GM11168 (cell line): ENCODE data around the gene GOLGA3.
"Not testable (repeated sequence)": the region's sequence is repeated elsewhere in the genome, so short reads cannot be mapped to it uniquely, and the experiment has no call there.

Experiments
- in situ Hi-C: fragments of 300-500 bp; cut with MboI; formaldehyde crosslinking; loops from one replicate; pipeline ENCODE4 v1.12.0; 2022; ENCODE audit warnings: low sequenced_read_pairs; ENCODE audit not compliant: unreplicated experiment

GOLGA3 gene

DNA sequence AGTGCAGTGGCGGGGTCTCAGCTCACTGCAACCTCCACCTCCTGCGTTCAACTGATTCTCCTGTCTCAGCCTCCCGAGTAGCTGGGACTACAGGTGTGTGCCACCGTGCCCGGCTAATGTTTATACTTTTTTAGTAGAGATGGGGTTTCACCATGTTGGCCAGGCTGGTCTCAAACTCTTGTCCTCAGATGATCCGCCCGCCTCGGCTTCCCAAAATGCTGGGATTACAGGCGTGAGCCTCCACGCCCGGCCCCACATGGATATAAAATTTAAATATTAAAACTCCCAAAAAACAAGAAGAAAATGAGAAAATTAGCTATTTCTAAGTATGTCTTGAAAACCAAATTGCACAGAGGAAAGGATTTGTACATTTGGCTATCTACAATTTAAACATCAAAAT lies 16.0 kb upstream of the GOLGA3 start:
- in situ Hi-C loops, result not testable (repeated sequence)

DNA sequence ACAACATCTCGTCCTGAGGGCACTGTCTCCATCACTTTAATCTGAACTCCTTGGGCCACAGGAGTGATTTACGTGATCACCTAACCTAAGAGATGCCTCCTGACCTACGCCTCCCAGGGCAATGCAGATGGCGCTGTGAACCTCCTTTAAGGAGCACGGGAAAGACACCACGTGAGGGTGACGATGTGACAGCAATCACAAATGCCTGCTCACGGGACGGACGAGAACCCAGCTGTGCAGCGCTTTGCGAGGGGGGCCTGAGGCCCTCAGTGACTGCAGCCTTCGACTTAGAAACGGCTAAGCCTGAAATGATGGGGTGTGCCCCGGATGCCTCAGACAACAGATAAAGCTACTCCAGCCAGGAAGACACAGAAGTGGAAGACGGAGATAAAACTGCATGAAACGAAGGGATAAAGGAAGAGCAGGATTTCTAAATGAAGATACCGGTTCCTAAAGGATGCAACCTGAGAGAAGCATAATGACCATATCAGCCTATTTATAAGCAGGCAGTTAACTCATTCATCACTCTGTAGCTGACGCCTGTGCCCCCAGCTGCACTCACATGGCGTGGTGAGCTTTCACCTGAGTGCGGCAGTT lies 13.9 kb upstream of the GOLGA3 start:
- in situ Hi-C loops, result no loop called here

DNA sequence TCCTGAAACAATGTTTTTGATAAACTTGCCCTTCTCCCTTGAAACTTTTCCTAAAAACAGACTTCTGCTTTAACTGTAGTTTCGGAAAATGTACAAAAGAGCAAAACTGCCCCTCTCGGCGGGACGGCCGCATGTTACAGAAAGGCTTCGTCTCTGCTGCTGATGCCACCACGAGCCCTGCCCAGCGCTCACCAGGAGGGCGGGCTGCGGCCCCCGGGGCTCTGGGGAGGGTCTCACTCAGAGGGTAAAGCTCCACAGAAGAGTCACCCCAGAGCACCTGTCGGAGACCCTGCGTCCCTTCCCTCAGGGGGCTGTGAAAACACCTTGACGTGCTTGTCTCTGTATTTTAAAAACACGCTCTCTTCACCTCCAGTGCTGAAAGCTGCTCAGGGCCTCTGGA lies 12.5 kb upstream of the GOLGA3 start:
- in situ Hi-C loops, result no loop called here

DNA sequence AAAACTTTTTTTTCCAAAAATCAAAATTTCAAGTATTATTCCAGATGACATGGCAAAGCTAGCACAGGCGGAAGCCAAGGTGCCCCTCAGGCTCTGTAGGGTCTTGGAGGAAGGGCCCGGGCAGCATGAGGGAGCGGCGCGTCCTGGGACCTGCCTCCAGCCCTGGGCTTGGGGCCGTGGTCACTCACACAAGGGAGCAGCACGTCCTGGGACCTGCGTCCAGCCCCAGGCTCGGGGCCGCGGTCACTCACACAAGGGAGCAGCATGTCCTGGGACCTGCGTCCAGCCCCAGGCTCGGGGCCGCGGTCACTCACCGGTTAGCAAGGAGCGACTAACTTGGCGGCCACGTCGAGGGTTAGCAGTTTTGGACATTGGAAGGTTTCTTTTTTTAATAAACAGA lies 11.9 kb upstream of the GOLGA3 start:
- in situ Hi-C loops, result no loop called here

DNA sequence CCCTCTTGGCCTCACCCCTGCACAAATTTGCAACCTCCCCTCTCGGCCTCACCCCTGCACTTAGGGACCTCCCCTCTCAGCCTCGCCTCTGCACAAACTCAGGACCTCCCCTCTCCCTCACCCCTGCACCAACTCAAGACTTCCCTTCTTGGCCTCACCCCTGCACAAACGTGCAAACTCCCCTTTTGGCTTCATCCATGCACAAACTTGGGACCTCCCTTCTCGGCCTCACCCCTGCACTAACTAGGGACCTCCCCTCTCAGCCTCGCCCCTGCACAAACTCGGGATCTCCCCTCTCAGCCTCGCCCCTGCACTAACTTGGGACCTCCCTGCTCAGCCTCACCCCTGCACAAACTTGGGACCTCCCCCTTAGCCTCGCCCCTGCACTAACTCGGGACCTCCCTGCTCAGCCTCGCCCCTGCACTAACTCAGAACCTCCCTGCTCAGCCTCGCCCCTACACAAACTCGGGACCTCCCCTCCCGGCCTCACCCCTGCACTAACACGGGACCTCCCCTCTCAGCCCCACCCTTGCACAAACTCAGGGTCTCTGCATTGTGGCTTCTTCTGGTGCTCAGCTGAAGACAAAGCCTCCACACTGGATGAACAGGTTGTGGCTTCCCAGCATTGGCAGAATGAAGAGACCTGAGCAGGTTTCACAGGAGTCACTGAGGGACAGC lies 11.0 kb upstream of the GOLGA3 start:
- in situ Hi-C loops, result no loop called here

DNA sequence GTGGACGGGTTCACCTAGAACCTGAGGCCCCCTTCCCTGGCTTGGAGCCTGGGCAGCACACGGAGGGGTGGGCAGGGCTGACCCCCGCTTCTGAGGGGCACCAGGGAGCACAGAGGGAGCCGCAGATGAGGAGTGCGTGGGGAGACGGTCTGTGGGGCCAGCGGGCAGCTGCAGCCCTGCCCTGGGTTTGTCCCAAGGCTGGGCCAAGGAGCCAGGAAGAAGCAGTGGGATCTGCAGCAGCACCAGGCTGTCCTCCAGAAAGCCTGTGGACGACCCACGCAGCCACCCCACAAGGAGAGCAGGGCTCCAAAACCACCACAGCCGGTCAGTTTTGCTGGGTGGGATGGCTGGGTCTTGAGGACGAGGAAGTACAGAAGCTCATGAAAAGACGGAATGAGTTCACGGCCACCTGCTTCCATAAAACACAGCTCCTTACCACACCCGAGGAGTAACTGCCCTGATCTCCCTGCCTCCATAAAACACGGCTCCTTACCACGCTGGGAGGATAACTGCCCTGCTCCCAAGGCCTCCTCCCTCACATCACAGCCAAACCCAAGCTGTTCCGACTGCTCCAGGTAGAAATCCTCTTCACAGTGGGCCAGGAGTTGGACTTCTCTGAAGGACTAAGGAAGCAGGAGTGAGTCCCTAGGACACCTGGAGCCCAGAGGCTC lies 9.9 kb upstream of the GOLGA3 start:
- in situ Hi-C loops, result no loop called here

DNA sequence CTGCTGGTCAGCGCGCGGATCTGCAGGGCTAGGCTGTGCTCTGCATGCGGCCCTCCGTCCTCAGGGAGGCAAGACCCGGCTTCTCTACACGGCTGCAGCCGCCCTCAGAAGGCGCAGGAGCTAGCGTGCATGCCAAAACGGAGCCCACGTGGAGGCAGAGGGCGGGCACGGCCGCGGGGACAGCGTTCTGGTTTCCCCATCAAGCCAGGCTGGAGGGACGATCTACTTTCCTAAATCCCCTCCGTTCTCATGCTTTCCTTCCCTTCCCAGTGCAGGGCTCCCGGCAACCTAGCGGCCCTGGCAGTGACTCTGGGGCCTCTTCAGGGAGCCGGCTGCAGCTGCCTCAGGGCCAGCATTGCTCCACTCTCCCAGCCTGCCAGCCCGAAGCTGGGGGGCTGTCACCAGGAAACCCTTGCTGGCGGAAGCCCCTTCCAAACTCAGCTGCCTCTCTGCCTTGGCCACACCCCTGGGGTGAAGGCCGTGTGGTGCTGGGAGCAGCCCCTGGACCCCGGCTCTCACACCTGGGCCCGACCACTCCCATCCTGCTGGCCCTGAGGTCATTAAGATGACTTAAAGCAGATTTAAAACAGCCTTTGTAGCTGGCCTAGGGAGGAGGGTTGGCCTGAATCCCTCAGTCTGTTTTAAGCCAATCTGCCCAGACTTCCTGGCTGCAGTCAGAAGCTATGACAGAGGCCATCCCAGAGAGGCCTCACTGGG lies 9.2 kb upstream of the GOLGA3 start:
- in situ Hi-C loops, result no loop called here

DNA sequence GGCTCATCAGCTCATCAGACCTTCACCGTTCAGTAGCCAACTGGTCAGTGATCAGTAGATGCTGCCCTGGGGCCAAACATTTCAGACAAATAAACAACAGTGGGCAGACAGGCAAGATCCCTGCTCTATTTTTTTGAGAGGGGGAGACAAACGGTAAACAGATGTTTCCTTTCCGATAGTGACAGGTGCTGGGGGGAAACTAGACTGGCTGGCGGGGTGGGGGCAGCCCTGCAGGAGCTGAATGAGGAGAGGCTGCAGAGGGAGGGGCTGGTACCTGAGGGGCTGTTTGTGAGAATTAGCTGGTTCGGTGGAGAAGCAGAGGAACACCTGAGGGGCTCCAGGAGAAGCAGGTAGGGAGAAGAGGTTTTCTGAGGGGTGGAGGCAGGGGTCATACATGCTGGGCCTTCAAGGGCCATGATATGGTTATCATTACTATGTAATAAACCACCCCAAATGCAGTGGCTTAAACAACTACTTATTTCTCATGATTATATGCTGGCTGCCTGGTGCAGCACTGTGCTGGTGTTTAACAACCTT lies 8.2 kb upstream of the GOLGA3 start:
- in situ Hi-C loops, result no loop called here

DNA sequence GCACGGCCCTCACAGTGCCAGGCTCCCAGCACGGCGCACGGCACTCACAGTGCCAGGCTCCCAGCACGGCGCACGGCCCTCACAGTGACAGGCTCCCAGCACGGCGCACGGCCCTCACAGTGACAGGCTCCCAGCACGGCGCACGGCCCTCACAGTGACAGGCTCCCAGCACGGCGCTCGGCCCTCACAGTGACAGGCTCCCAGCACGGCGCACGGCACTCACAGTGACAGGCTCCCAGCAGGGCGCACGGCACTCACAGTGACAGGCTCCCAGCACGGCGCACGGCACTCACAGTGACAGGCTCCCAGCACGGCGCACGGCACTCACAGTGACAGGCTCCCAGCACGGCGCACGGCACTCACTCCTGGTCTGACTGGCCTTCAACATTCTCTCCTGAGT lies 7.6 kb upstream of the GOLGA3 start:
- in situ Hi-C loops, result not testable (repeated sequence)

DNA sequence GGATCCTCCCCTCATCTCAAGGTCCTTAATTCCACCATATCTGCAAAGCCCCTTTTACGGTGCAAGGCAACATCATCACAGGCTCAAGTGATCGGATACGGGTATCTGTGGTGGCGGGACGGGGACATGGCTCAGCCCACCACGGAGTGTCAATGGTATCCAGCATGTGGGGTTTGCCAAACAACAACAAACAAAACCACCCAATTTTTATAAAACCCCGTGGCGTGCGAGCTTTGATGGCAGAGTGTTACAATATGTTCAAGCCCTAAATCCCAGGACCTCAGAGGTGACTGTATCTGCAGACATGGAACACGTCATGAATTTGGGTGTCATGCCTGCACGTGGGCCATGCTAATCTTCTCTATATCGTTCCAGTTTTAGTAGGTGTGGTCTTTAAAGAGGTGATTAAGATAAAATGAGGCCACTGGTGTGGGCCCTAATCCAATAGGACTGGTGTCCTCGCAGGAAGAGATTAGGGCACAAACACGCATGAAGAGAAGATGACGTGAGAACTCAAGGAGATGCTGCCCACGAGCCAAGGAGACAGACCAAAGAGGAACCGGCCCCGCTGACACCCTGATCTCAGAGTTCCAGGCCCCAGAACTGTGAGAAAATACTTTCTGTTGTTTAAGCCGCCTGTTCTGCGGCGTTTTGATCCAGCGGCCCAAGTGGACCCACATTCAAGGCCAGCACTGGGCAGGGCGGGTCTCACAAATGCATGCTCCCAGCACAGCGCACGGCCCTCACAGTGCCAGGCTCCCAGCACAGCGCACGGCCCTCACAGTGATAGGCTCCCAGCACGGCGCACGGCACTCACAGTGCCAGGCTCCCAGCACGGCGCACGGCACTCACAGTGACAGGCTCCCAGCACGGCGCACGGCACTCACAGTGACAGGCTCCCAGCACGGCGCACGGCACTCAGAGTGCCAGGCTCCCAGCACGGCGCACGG lies 6.7 kb upstream of the GOLGA3 start:
- in situ Hi-C loops, result no loop called here

DNA sequence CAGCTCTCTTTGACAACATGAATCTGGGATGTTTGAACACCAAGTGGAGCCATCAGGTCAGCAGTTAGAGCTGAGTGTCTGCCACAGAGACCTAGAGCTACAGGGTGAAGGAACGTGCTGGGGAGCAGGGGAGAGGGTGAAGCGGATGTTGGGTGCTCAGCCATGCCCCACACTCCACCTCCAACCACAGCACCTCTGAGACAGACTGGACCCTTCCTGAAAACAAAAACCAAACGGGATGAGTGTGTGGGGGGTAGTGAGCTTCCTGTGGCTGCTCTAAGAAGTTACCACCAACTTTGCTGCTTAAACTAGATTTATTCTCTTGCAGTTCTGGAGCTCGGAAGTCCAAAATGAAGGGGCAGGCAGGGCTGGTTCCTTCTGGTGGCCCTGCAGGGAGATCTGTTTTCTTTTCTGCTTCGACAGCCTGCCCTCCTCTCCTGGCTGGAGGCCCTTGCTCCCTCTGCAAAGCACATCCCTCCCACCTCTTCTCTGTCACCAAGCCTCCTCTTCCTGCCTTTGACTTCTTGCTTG lies 5.6 kb upstream of the GOLGA3 start:
- in situ Hi-C loops, result no loop called here

DNA sequence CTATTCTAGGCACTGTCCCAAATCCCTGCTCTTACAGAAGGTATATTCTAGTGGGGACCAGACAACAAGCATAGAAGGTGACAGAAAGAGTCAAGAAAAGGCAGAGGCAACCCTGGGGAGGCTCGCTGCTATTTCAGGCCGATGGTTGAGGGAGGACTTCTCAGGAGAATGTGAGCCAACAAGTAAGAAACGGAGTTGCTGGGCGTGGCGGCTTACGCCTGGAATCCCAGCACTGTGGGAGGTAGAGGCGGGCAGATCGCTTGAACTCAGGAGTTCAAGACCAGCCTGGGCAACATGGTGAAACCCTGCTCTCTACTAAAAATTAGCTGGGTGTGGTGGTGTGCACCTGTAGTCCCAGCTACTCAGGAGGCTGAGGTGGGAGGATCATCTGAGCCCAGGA lies 4.7 kb upstream of the GOLGA3 start:
- in situ Hi-C loops, result no loop called here

DNA sequence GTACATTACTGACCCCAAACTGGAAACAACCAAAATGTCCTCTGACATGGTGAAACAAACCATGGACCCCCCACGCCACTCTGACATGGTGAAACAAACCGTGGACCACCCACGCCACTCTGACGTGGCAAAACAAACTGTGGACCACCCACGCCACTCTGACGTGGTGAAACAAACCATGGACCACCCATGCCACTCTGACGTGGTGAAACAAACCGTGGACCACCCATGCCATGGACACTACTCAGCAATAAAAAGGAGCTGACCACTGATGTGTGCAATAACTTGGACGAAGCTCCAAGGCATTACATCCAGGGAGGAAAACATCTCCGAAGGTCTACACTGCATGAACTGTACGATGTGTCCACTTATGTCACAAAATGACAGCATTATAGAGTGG lies 3.1 kb upstream of the GOLGA3 start:
- in situ Hi-C loops, result no loop called here

DNA sequence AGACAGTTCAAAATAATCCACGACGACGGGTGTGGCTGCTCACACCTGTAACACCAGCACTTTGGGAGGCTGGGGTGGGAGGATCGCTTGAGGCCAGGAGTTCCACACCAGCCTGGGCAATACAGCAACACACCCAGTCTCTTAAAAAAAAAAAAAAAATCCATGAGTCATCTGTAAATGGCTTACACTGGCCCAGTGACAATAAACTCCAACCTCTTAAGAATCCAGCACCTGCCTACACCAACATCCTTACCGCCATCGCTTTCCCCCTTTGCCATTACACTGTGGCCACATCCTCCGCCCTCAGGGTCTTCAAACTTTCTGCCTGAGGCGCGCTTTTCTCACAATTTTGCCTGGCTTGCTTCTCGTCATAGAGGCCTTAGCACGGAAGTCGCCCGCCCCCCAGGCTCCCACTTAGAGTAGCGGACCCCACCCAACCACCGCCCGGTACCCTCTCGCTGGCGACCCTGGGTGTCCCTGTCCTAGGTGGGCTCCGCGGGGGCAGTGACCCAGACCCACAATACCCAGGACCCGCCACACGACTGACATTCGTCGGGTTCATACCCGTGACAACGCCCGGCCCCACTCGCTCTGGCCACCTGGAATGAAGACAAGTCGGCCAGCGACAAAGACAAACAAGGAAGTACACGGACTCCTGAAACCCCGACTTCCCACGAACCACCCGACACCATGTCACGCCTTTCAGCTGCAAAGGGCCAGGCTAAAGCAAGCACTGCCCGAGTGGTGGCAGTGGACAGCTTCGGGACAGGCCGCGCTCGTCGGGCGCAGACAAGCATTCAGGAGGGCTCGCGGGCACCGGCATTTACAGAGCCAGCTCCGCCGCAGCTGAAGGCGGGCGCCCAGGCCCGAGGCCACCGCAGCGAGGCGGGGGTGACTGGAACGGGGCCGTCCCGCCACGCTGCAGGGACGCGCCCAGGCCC lies 636 bp downstream of the GOLGA3 start:
- in situ Hi-C loops, result no loop called here

DNA sequence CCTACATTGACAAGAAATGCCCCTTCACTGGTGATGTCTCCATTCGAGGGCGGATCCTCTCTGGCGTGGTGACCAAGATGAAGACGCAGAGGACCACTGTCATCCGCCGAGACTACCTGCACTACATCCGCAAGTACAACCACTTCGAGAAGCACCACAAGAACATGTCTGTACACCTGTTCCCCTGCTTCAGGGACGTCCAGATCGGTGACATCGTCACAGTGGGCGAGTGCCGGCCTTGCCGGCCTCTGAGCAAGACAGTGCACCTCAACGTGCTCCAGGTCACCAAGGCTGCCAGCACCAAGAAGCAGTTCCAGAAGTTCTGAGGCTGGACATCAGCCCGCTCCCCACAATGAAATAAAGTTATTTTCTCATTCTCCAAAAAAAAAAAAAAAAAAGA lies 2.8 kb downstream of the GOLGA3 start:
- in situ Hi-C loops, result no loop called here

DNA sequence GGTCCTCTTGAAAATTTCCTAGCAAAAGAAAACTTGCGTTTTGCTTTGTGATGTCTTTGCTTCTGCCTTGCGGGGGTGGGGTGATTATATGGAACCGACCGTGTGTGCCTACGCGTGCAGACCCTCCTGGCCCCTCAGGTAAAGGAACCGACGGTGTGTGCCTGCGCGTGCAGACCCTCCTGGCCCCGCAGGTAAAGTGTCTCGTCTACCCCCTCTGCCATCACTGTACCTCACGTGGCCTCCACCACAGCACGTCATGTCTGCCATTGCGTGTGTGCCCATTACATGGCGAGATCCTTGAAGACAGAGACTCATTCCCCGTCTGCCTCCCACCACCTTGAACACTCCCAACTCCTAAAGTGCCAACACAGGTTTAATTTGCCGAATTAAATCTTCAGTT lies 3.6 kb downstream of the GOLGA3 start:
- in situ Hi-C loops, result no loop called here

DNA sequence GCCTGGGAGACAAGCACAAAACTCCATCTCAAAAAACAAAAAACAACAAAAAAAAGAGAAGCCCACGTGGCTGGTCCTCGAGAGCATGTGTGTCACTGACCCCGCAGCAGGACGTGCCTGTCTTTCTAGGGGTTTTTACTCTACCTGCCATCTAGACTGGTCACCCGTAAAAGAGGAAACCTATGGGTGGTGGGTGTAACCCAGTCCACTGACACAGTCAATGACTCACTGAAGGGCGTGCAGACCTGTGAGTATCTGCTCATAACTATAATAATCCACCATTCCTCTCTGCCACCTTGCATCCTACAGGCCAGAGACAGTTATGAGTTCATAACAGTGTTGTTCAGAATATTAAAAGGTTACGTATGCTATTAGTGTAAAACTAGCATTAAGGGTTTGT lies 4.6 kb downstream of the GOLGA3 start:
- in situ Hi-C loops, result no loop called here

DNA sequence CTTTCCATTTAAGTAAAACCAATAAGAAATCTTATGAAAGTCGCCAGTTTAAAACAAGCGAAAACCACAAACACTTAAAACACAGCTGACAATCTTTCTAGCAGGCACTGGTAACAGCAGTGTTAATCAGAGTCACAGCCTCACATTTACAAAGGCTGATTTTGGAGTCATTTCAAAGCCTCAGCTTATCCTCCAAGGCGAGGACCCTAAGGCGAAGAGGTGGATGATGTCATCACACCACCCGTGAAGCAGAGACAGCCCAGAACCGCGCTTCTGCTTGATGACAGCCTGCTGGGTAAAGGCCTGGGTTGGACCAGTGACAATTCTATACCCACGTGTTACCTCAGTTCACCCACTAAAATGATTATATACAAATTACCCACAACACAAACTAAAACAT lies 10.1 kb downstream of the GOLGA3 start:
- in situ Hi-C loops, result no loop called here

DNA sequence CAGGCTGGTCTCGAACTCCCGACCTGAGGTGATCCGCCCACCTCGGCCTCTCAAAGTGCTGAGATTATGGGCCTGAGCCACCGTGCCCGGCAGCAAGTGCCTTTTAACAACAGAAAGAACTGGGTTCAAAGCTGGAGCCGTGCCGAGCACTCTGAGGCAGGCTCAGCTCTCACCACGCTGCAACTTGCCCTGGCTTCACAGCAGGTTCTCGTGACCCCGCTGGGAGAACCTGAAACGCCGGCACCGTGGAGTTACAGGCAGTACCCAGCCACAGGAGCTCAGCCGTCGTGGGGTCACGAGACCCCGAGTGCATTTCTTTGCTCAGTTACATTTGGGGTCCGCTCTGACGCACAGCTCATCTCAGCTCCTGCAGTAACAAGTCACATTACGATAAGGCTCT lies 14.4 kb downstream of the GOLGA3 start:
- in situ Hi-C loops, result no loop called here
